Memory B cell (primary cell): ENCODE results near the gene TFAP2E.

ENCODE experiments used
- ATAC-seq: fragments of 150-1000 bp; cut with Tn5 transposase; 2 replicates; pipeline ENCODE4 v1.10.0; 2021; ENCODE audit warnings: low read depth, mild to moderate bottlenecking, moderate library complexity
- DNase-seq, 2 donors: peaks; one replicate each; pipeline ENCODE4 v3.0.0; 2022; ENCODE audit warnings: low spot score in 2 of 2
- H3K27ac Mint-ChIP-seq: one replicate; pipeline ENCODE4 v1.8.0; 2022; ENCODE audit warnings: mild to moderate bottlenecking, moderate library complexity, mixed read lengths
- H3K27me3 Mint-ChIP-seq: one replicate; pipeline ENCODE4 v1.8.0; 2022; ENCODE audit warnings: mixed read lengths
- H3K36me3 Mint-ChIP-seq: one replicate; pipeline ENCODE4 v1.8.0; 2022; ENCODE audit warnings: mild to moderate bottlenecking, mixed read lengths
- H3K4me1 Mint-ChIP-seq: one replicate; pipeline ENCODE4 v1.8.0; 2022; ENCODE audit warnings: mixed read lengths
- H3K4me3 Mint-ChIP-seq: one replicate; pipeline ENCODE4 v1.8.0; 2022; ENCODE audit warnings: mild to moderate bottlenecking, moderate library complexity, mixed read lengths
- H3K9me3 Mint-ChIP-seq: one replicate; pipeline ENCODE4 v1.8.0; 2022; ENCODE audit warnings: mixed read lengths

Gene TFAP2E

GRCh38 chr1:35561297-35561971 lies 11.7 kb upstream of the TFAP2E start:
- H3K4me1 Mint-ChIP-seq = peaks cover 27% of the 10 kb centered on the region
- ATAC-seq (no peak), DNase-seq (no peak)
- no peak overlapping the region for H3K4me3 Mint-ChIP-seq
- peaks cover 2% of the 10 kb centered on the region for H3K36me3 Mint-ChIP-seq
- no peaks in the 10 kb centered on the region for H3K27me3 Mint-ChIP-seq
- H3K9me3 Mint-ChIP-seq = no peaks in the 10 kb centered on the region
- H3K27ac Mint-ChIP-seq = no peak overlapping the region

GRCh38 chr1:35561972-35562680 lies 11.0 kb upstream of the TFAP2E start:
- Mint-ChIP-seq H3K4me1 (peaks cover 27% of the 10 kb centered on the region), H3K36me3 (peaks cover 5% of the 10 kb centered on the region), H3K4me3 (no peak overlapping the region), H3K9me3 (no peaks in the 10 kb centered on the region), H3K27ac (no peak overlapping the region), H3K27me3 (no peaks in the 10 kb centered on the region)
- no peak for DNase-seq
- no peak for ATAC-seq

GRCh38 chr1:35563166-35563565 lies 9.9 kb upstream of the TFAP2E start:
- ATAC-seq = no peak
- peaks cover 22% of the 10 kb centered on the region for H3K4me1 Mint-ChIP-seq
- H3K36me3 Mint-ChIP-seq = peaks cover 3% of the 10 kb centered on the region
- H3K4me3 Mint-ChIP-seq = no peak overlapping the region
- no peaks in the 10 kb centered on the region for H3K9me3 Mint-ChIP-seq
- peak overlapping the region; percentile 60 for H3K27ac Mint-ChIP-seq
- no peaks in the 10 kb centered on the region for H3K27me3 Mint-ChIP-seq
- no peak for DNase-seq

- H3K4me1 Mint-ChIP-seq = peaks cover 25% of the 10 kb centered on the region
- H3K4me3 Mint-ChIP-seq = no peak overlapping the region
- H3K36me3 Mint-ChIP-seq = peaks cover 3% of the 10 kb centered on the region
- peak; percentile 71 for ATAC-seq
- no peaks in the 10 kb centered on the region for H3K27me3 Mint-ChIP-seq
- H3K9me3 Mint-ChIP-seq = no peaks in the 10 kb centered on the region
- H3K27ac Mint-ChIP-seq = peak overlapping the region; percentile 24
- DNase-seq = peak; percentile 68 to 79
Measured at GRCh38 chr1:35564037-35564883, 8.9 kb upstream of the TFAP2E start.

- H3K27me3 Mint-ChIP-seq = no peaks in the 10 kb centered on the region
- DNase-seq (no peak), ATAC-seq (no peak)
- peaks cover 3% of the 10 kb centered on the region for H3K36me3 Mint-ChIP-seq
- H3K9me3 Mint-ChIP-seq = no peaks in the 10 kb centered on the region
- peaks cover 20% of the 10 kb centered on the region for H3K4me1 Mint-ChIP-seq
- H3K27ac Mint-ChIP-seq = no peak overlapping the region
- H3K4me3 Mint-ChIP-seq = no peak overlapping the region
Measured at GRCh38 chr1:35564884-35565741, 8.0 kb upstream of the TFAP2E start.

- no peak overlapping the region for H3K27ac Mint-ChIP-seq
- no peaks in the 10 kb centered on the region for H3K27me3 Mint-ChIP-seq
- H3K4me1 Mint-ChIP-seq = peaks cover 20% of the 10 kb centered on the region
- no peaks in the 10 kb centered on the region for H3K9me3 Mint-ChIP-seq
- no peak for DNase-seq
- no peak overlapping the region for H3K4me3 Mint-ChIP-seq
- ATAC-seq = no peak
- H3K36me3 Mint-ChIP-seq = peaks cover 3% of the 10 kb centered on the region
Measured at GRCh38 chr1:35565742-35566133, 7.4 kb upstream of the TFAP2E start.

GRCh38 chr1:35567947-35568558 lies 5.1 kb upstream of the TFAP2E start:
- DNase-seq = no peak
- no peak overlapping the region for H3K27ac Mint-ChIP-seq

GRCh38 chr1:35568975-35569395 lies 4.1 kb upstream of the TFAP2E start:
- Mint-ChIP-seq H3K9me3 (no peaks in the 10 kb centered on the region), H3K4me3 (no peak overlapping the region), H3K36me3 (peaks cover 3% of the 10 kb centered on the region), H3K27ac (no peak overlapping the region), H3K4me1 (peaks cover 13% of the 10 kb centered on the region), H3K27me3 (no peaks in the 10 kb centered on the region)
- ATAC-seq (peak; percentile 70), DNase-seq (peak; percentile 53 to 67)

More at GRCh38 chr1:35567947-35568558, 5.1 kb upstream of the TFAP2E start:
- H3K4me1 Mint-ChIP-seq = peaks cover 13% of the 10 kb centered on the region
- ATAC-seq = no peak
- no peaks in the 10 kb centered on the region for H3K9me3 Mint-ChIP-seq
- H3K4me3 Mint-ChIP-seq = no peak overlapping the region
- no peaks in the 10 kb centered on the region for H3K27me3 Mint-ChIP-seq
- peaks cover 3% of the 10 kb centered on the region for H3K36me3 Mint-ChIP-seq

- DNase-seq = no peak
- H3K4me3 Mint-ChIP-seq = no peak overlapping the region
- peaks cover 8% of the 10 kb centered on the region for H3K4me1 Mint-ChIP-seq
- no peak overlapping the region for H3K27ac Mint-ChIP-seq
- no peak for ATAC-seq
- H3K36me3 Mint-ChIP-seq = peaks cover 3% of the 10 kb centered on the region
- no peaks in the 10 kb centered on the region for H3K9me3 Mint-ChIP-seq
- H3K27me3 Mint-ChIP-seq = peaks cover 2% of the 10 kb centered on the region
Measured at GRCh38 chr1:35569936-35570335, 3.2 kb upstream of the TFAP2E start.

- H3K4me3 Mint-ChIP-seq = no peak overlapping the region
- H3K27ac Mint-ChIP-seq = no peak overlapping the region
- no peak for DNase-seq
- H3K9me3 Mint-ChIP-seq = no peaks in the 10 kb centered on the region
- H3K36me3 Mint-ChIP-seq = peaks cover 3% of the 10 kb centered on the region
- no peak for ATAC-seq
- peaks cover 8% of the 10 kb centered on the region for H3K4me1 Mint-ChIP-seq
- peaks cover 2% of the 10 kb centered on the region for H3K27me3 Mint-ChIP-seq
Measured at GRCh38 chr1:35570589-35571137, 2.5 kb upstream of the TFAP2E start.

- Mint-ChIP-seq H3K4me1 (peaks cover 12% of the 10 kb centered on the region), H3K27ac (no peak overlapping the region), H3K36me3 (peaks cover 3% of the 10 kb centered on the region), H3K9me3 (no peaks in the 10 kb centered on the region), H3K27me3 (peaks cover 2% of the 10 kb centered on the region), H3K4me3 (no peak overlapping the region)
- DNase-seq (no peak), ATAC-seq (no peak)
Measured at GRCh38 chr1:35571263-35571662, 1.9 kb upstream of the TFAP2E start.

GRCh38 chr1:35572296-35572695 lies 818 bp upstream of the TFAP2E start:
- Mint-ChIP-seq H3K4me1 (peaks cover 13% of the 10 kb centered on the region), H3K9me3 (no peaks in the 10 kb centered on the region), H3K27me3 (peaks cover 2% of the 10 kb centered on the region), H3K36me3 (no peaks in the 10 kb centered on the region), H3K4me3 (no peak overlapping the region), H3K27ac (no peak overlapping the region)
- ATAC-seq = no peak
- DNase-seq = no peak

GRCh38 chr1:35574125-35574654 lies 1.1 kb downstream of the TFAP2E start:
- DNase-seq (no peak), ATAC-seq (no peak)
- Mint-ChIP-seq H3K9me3 (no peaks in the 10 kb centered on the region), H3K36me3 (no peaks in the 10 kb centered on the region), H3K27ac (no peak overlapping the region), H3K4me3 (no peak overlapping the region), H3K4me1 (peaks cover 14% of the 10 kb centered on the region), H3K27me3 (peaks cover 2% of the 10 kb centered on the region)
